BE2C (cell line): ENCODE measurements around the gene TJP3.

Experiments used
- DNase-seq: peaks from one replicate; pipeline ENCODE4 v3.0.0-alpha.2; 2020
- H3K27me3 ChIP-seq: fragments of 250-450 bp; sonication (Bioruptor Pico); 2 replicates; pipeline ENCODE4 v1.5.1; 2020; ENCODE audit warnings: mild to moderate bottlenecking
- H3K36me3 ChIP-seq: fragments of 250-450 bp; sonication (Bioruptor Pico); 2 replicates; pipeline ENCODE4 v1.5.1; 2020; ENCODE audit warnings: mild to moderate bottlenecking
- H3K4me1 ChIP-seq: fragments of 250-450 bp; sonication (Bioruptor Pico); 2 replicates; pipeline ENCODE4 v1.5.1; 2020
- H3K4me3 ChIP-seq: 2 replicates; pipeline ENCODE4 v1.5.1; 2011; ENCODE audit warnings: low read depth, low read length
- H3K9me3 ChIP-seq: fragments of 250-450 bp; sonication (Bioruptor Pico); 2 replicates; pipeline ENCODE4 v1.5.1; 2020
- CTCF ChIP-seq: IDR thresholded peaks from 2 replicates; pipeline ENCODE4 v1.5.1; 2012; ENCODE audit warnings: mild to moderate bottlenecking, low read depth, low read length

Gene TJP3

GRCh38 chr19:3667766-3668165, 40.4 kb upstream of the TJP3 start:
- no peak for DNase-seq
- H3K9me3 ChIP-seq, result no peaks in the 10 kb centered on the region
- no peak for TF ChIP-seq CTCF
- H3K27me3 ChIP-seq, result no peaks in the 10 kb centered on the region
- no peak overlapping the region for H3K4me3 ChIP-seq
- no peaks in the 10 kb centered on the region for H3K4me1 ChIP-seq
- no peaks in the 10 kb centered on the region for H3K36me3 ChIP-seq

- no peaks in the 10 kb centered on the region for H3K27me3 ChIP-seq
- no peak for TF ChIP-seq CTCF
- H3K36me3 ChIP-seq, result no peaks in the 10 kb centered on the region
- no peak for DNase-seq
- no peaks in the 10 kb centered on the region for H3K4me1 ChIP-seq
- no peaks in the 10 kb centered on the region for H3K9me3 ChIP-seq
- no peak overlapping the region for H3K4me3 ChIP-seq
Measured at GRCh38 chr19:3668331-3669081, 39.7 kb upstream of the TJP3 start.

GRCh38 chr19:3669082-3669946, 38.9 kb upstream of the TJP3 start:
- no peaks in the 10 kb centered on the region for H3K4me1 ChIP-seq
- no peaks in the 10 kb centered on the region for H3K9me3 ChIP-seq
- DNase-seq, result no peak
- no peaks in the 10 kb centered on the region for H3K27me3 ChIP-seq
- no peak for TF ChIP-seq CTCF
- no peaks in the 10 kb centered on the region for H3K36me3 ChIP-seq
- H3K4me3 ChIP-seq, result no peak overlapping the region

GRCh38 chr19:3669947-3670795, 38.0 kb upstream of the TJP3 start:
- no peaks in the 10 kb centered on the region for H3K36me3 ChIP-seq
- no peak for DNase-seq
- no peaks in the 10 kb centered on the region for H3K9me3 ChIP-seq
- no peak for TF ChIP-seq CTCF
- H3K4me1 ChIP-seq, result no peaks in the 10 kb centered on the region
- no peak overlapping the region for H3K4me3 ChIP-seq
- H3K27me3 ChIP-seq, result no peaks in the 10 kb centered on the region

- H3K27me3 ChIP-seq, result no peaks in the 10 kb centered on the region
- H3K9me3 ChIP-seq, result no peaks in the 10 kb centered on the region
- TF ChIP-seq CTCF, result no peak
- DNase-seq, result no peak
- H3K4me3 ChIP-seq, result no peak overlapping the region
- no peaks in the 10 kb centered on the region for H3K36me3 ChIP-seq
- no peaks in the 10 kb centered on the region for H3K4me1 ChIP-seq
Measured at GRCh38 chr19:3670796-3671679, 37.1 kb upstream of the TJP3 start.
